ENCODE data around the gene PPEF2.
"Not testable (repeated sequence)": the region's sequence is repeated elsewhere in the genome, so short reads cannot be mapped to it uniquely, and the experiment has no call there.

PPEF2 gene

GRCh38 chr4:75922588-75922987, 20.3 kb upstream of the PPEF2 start:
- H3K36me3 ChIP-seq (ENCODE audit: control insufficient read depth in 5 of 5, insufficient read depth in 5 of 5, low read length in 5 of 5) = peaks cover 14 to 70% (median 33%) of the 10 kb centered on the region in 5 donors

GRCh38 chr4:75921910-75922309, 19.7 kb upstream of the PPEF2 start:
- Histone ChIP-seq H3K36me3 (ENCODE audit: control insufficient read depth in 5 of 5, insufficient read depth in 5 of 5, low read length in 5 of 5) (peaks cover 14 to 76% (median 33%) of the 10 kb centered on the region in 5 donors), H3K4me1 (ENCODE audit: control insufficient read depth in 5 of 5, insufficient read depth in 5 of 5, low read length in 5 of 5) (no peaks in the 10 kb centered on the region), H3K4me3 (ENCODE audit: low read depth in 1 of 5, low read length in 5 of 5) (no peak overlapping the region), H3K27me3 (ENCODE audit: control insufficient read depth in 5 of 5, insufficient read depth in 4 of 5, low read length in 5 of 5) (no peaks in the 10 kb centered on the region), H3K27ac (ENCODE audit: low read depth, low read length) (no peak overlapping the region), H3K9me3 (ENCODE audit: control insufficient read depth in 5 of 5, low read length in 5 of 5) (no peaks in the 10 kb centered on the region), H3K9ac (ENCODE audit: low read length in 5 of 5) (no peak overlapping the region)

More at GRCh38 chr4:75922588-75922987, 20.3 kb upstream of the PPEF2 start:
- Histone ChIP-seq H3K9me3 (ENCODE audit: control insufficient read depth in 5 of 5, low read length in 5 of 5) (no peaks in the 10 kb centered on the region), H3K27ac (ENCODE audit: low read depth, low read length) (no peak overlapping the region), H3K9ac (ENCODE audit: low read length in 5 of 5) (no peak overlapping the region), H3K27me3 (ENCODE audit: control insufficient read depth in 5 of 5, insufficient read depth in 4 of 5, low read length in 5 of 5) (no peaks in the 10 kb centered on the region), H3K4me3 (ENCODE audit: low read depth in 1 of 5, low read length in 5 of 5) (no peak overlapping the region), H3K4me1 (ENCODE audit: control insufficient read depth in 5 of 5, insufficient read depth in 5 of 5, low read length in 5 of 5) (no peaks in the 10 kb centered on the region)

GRCh38 chr4:75920327-75920726, 18.1 kb upstream of the PPEF2 start:
- peaks cover 0 to 3% (median 0%) of the 10 kb centered on the region in 5 donors for H3K4me1 ChIP-seq (ENCODE audit: control insufficient read depth in 5 of 5, insufficient read depth in 5 of 5, low read length in 5 of 5)
- no peak overlapping the region for H3K27ac ChIP-seq (ENCODE audit: low read depth, low read length)
- H3K27me3 ChIP-seq (ENCODE audit: control insufficient read depth in 5 of 5, insufficient read depth in 4 of 5, low read length in 5 of 5) = no peaks in the 10 kb centered on the region
- H3K36me3 ChIP-seq (ENCODE audit: control insufficient read depth in 5 of 5, insufficient read depth in 5 of 5, low read length in 5 of 5) = peaks cover 14 to 77% (median 36%) of the 10 kb centered on the region in 5 donors
- no peak overlapping the region for H3K9ac ChIP-seq (ENCODE audit: low read length in 5 of 5)
- no peak overlapping the region for H3K4me3 ChIP-seq (ENCODE audit: low read depth in 1 of 5, low read length in 5 of 5)
- H3K9me3 ChIP-seq (ENCODE audit: control insufficient read depth in 5 of 5, low read length in 5 of 5) = no peaks in the 10 kb centered on the region

- no peak overlapping the region for H3K27ac ChIP-seq (ENCODE audit: low read depth, low read length)
- H3K9me3 ChIP-seq (ENCODE audit: control insufficient read depth in 5 of 5, low read length in 5 of 5) = no peaks in the 10 kb centered on the region
- no peak overlapping the region for H3K4me3 ChIP-seq (ENCODE audit: low read depth in 1 of 5, low read length in 5 of 5)
- peaks cover 0 to 3% (median 0%) of the 10 kb centered on the region in 5 donors for H3K4me1 ChIP-seq (ENCODE audit: control insufficient read depth in 5 of 5, insufficient read depth in 5 of 5, low read length in 5 of 5)
- no peak overlapping the region for H3K9ac ChIP-seq (ENCODE audit: low read length in 5 of 5)
- H3K27me3 ChIP-seq (ENCODE audit: control insufficient read depth in 5 of 5, insufficient read depth in 4 of 5, low read length in 5 of 5) = no peaks in the 10 kb centered on the region
- peaks cover 14 to 79% (median 38%) of the 10 kb centered on the region in 5 donors for H3K36me3 ChIP-seq (ENCODE audit: control insufficient read depth in 5 of 5, insufficient read depth in 5 of 5, low read length in 5 of 5)
Measured at GRCh38 chr4:75919920-75920319, 17.7 kb upstream of the PPEF2 start.

- peaks cover 0 to 3% (median 0%) of the 10 kb centered on the region in 5 donors for H3K4me1 ChIP-seq (ENCODE audit: control insufficient read depth in 5 of 5, insufficient read depth in 5 of 5, low read length in 5 of 5)
- H3K27ac ChIP-seq (ENCODE audit: low read depth, low read length) = no peak overlapping the region
- H3K4me3 ChIP-seq (ENCODE audit: low read depth in 1 of 5, low read length in 5 of 5) = no peak overlapping the region
Measured at GRCh38 chr4:75916091-75916661, 13.9 kb upstream of the PPEF2 start.

GRCh38 chr4:75912968-75913367, 10.7 kb upstream of the PPEF2 start:
- Histone ChIP-seq H3K9me3 (ENCODE audit: control insufficient read depth in 5 of 5, low read length in 5 of 5) (no peaks in the 10 kb centered on the region), H3K4me3 (ENCODE audit: low read depth in 1 of 5, low read length in 5 of 5) (no peak overlapping the region), H3K36me3 (ENCODE audit: control insufficient read depth in 5 of 5, insufficient read depth in 5 of 5, low read length in 5 of 5) (peaks cover 0 to 28% (median 4%) of the 10 kb centered on the region in 5 donors), H3K27ac (ENCODE audit: low read depth, low read length) (no peak overlapping the region), H3K27me3 (ENCODE audit: control insufficient read depth in 5 of 5, insufficient read depth in 4 of 5, low read length in 5 of 5) (no peaks in the 10 kb centered on the region), H3K4me1 (ENCODE audit: control insufficient read depth in 5 of 5, insufficient read depth in 5 of 5, low read length in 5 of 5) (peaks cover 0 to 3% (median 0%) of the 10 kb centered on the region in 5 donors), H3K9ac (ENCODE audit: low read length in 5 of 5) (no peak overlapping the region)

More at GRCh38 chr4:75916091-75916661, 13.9 kb upstream of the PPEF2 start:
- Histone ChIP-seq H3K27me3 (ENCODE audit: control insufficient read depth in 5 of 5, insufficient read depth in 4 of 5, low read length in 5 of 5) (no peaks in the 10 kb centered on the region), H3K9me3 (ENCODE audit: control insufficient read depth in 5 of 5, low read length in 5 of 5) (no peaks in the 10 kb centered on the region), H3K9ac (ENCODE audit: low read length in 5 of 5) (no peak overlapping the region), H3K36me3 (ENCODE audit: control insufficient read depth in 5 of 5, insufficient read depth in 5 of 5, low read length in 5 of 5) (peaks cover 0 to 55% (median 26%) of the 10 kb centered on the region in 5 donors)

- H3K27ac ChIP-seq (ENCODE audit: low read depth, low read length); H3K9ac ChIP-seq (ENCODE audit: low read length in 5 of 5); H3K9me3 ChIP-seq (ENCODE audit: control insufficient read depth in 5 of 5, low read length in 5 of 5); H3K4me1 ChIP-seq (ENCODE audit: control insufficient read depth in 5 of 5, insufficient read depth in 5 of 5, low read length in 5 of 5); H3K4me3 ChIP-seq (ENCODE audit: low read depth in 1 of 5, low read length in 5 of 5); H3K27me3 ChIP-seq (ENCODE audit: control insufficient read depth in 5 of 5, insufficient read depth in 4 of 5, low read length in 5 of 5): not testable (repeated sequence)
- H3K36me3 ChIP-seq (ENCODE audit: control insufficient read depth in 5 of 5, insufficient read depth in 5 of 5, low read length in 5 of 5) = peaks cover 0 to 19% (median 0%) of the 10 kb centered on the region in 5 donors
Measured at GRCh38 chr4:75910831-75911230, 8.6 kb upstream of the PPEF2 start.

- Histone ChIP-seq H3K36me3 (ENCODE audit: control insufficient read depth in 5 of 5, insufficient read depth in 5 of 5, low read length in 5 of 5) (peaks cover 0 to 5% (median 0%) of the 10 kb centered on the region in 5 donors), H3K4me1 (ENCODE audit: control insufficient read depth in 5 of 5, insufficient read depth in 5 of 5, low read length in 5 of 5) (no peaks in the 10 kb centered on the region), H3K9ac (ENCODE audit: low read length in 5 of 5) (no peak overlapping the region), H3K9me3 (ENCODE audit: control insufficient read depth in 5 of 5, low read length in 5 of 5) (no peaks in the 10 kb centered on the region), H3K27ac (ENCODE audit: low read depth, low read length) (no peak overlapping the region), H3K4me3 (ENCODE audit: low read depth in 1 of 5, low read length in 5 of 5) (no peak overlapping the region), H3K27me3 (ENCODE audit: control insufficient read depth in 5 of 5, insufficient read depth in 4 of 5, low read length in 5 of 5) (peaks cover 0 to 2% (median 0%) of the 10 kb centered on the region in 5 donors)
Measured at GRCh38 chr4:75909405-75909804, 7.2 kb upstream of the PPEF2 start.

- Histone ChIP-seq H3K4me3 (ENCODE audit: low read depth in 1 of 5, low read length in 5 of 5) (no peak overlapping the region), H3K36me3 (ENCODE audit: control insufficient read depth in 5 of 5, insufficient read depth in 5 of 5, low read length in 5 of 5) (no peaks in the 10 kb centered on the region), H3K27ac (ENCODE audit: low read depth, low read length) (no peak overlapping the region), H3K4me1 (ENCODE audit: control insufficient read depth in 5 of 5, insufficient read depth in 5 of 5, low read length in 5 of 5) (no peaks in the 10 kb centered on the region), H3K9me3 (ENCODE audit: control insufficient read depth in 5 of 5, low read length in 5 of 5) (no peaks in the 10 kb centered on the region), H3K27me3 (ENCODE audit: control insufficient read depth in 5 of 5, insufficient read depth in 4 of 5, low read length in 5 of 5) (peaks cover 0 to 2% (median 0%) of the 10 kb centered on the region in 5 donors), H3K9ac (ENCODE audit: low read length in 5 of 5) (no peak overlapping the region)
Measured at GRCh38 chr4:75908555-75908954, 6.3 kb upstream of the PPEF2 start.

- Histone ChIP-seq H3K4me3 (ENCODE audit: low read depth in 1 of 5, low read length in 5 of 5) (no peak overlapping the region), H3K9ac (ENCODE audit: low read length in 5 of 5) (no peak overlapping the region), H3K4me1 (ENCODE audit: control insufficient read depth in 5 of 5, insufficient read depth in 5 of 5, low read length in 5 of 5) (no peaks in the 10 kb centered on the region), H3K27ac (ENCODE audit: low read depth, low read length) (no peak overlapping the region), H3K9me3 (ENCODE audit: control insufficient read depth in 5 of 5, low read length in 5 of 5) (no peaks in the 10 kb centered on the region), H3K27me3 (ENCODE audit: control insufficient read depth in 5 of 5, insufficient read depth in 4 of 5, low read length in 5 of 5) (peaks cover 0 to 2% (median 0%) of the 10 kb centered on the region in 5 donors), H3K36me3 (ENCODE audit: control insufficient read depth in 5 of 5, insufficient read depth in 5 of 5, low read length in 5 of 5) (no peaks in the 10 kb centered on the region)
Measured at GRCh38 chr4:75907966-75908365, 5.7 kb upstream of the PPEF2 start.
